Peyer's patch (tissue), 4 donors: ENCODE data around the gene HNRNPA3.

Experiments used
- CTCF ChIP-seq, 6 experiments: fragments of 450-650 bp in 4 of 6; fragments of 200-600 bp in 2 of 6; sonication (generic) in 1 of 6; IDR thresholded peaks; one replicate each; pipeline ENCODE4 v1.5.1; 2017 to 2019; ENCODE audit warnings: antibody characterized with exemption in 6 of 6, mild to moderate bottlenecking in 3 of 6, moderate library complexity in 1 of 6
- POLR2A ChIP-seq, 2 donors: fragments of 450-650 bp; IDR thresholded peaks; one replicate each; pipeline ENCODE4 v1.5.1; 2017; ENCODE audit warnings: antibody characterized with exemption in 2 of 2, mild to moderate bottlenecking in 2 of 2, moderate library complexity in 2 of 2

GRCh38 chr2:177250461-177250860 lies 37.9 kb downstream of the HNRNPA3 start:
- TF ChIP-seq POLR2A (IDR thresholded peaks at IDR 0.05) (no peak), CTCF (IDR thresholded peaks at IDR 0.05) (no peak)
